Measurements from ENCODE around the gene SCNN1G. TPM values are rescaled to one million over a fixed set of nuclear protein-coding genes. Genes with fewer than 3 reads are reported as not detected.
A peak's percentile ranks its signal among the peaks of the same experiment; 100 is the strongest.

SCNN1G gene
- total RNA-seq, 4 donors from 2014 or later, result 2.8 to 87.8 (median 66.2) TPM

GRCh38 chr16:23146877-23147601, 35.5 kb upstream of the SCNN1G start:
- in situ Hi-C loops (cut with MboI; ENCODE audit: low pct_ligation_motif_present in 1 of 4, low pct_unique_long_range_greater_than_20kb in 1 of 4, low sequenced_read_pairs in 3 of 4), result no loop called here
- H3K4me3 ChIP-seq, result no peak overlapping the region
- 86 to 90% methylated on average over 10 to 17 of the region's 17 CpGs for WGBS, 2 donors (ENCODE audit: low coverage in 1 of 2)
- H3K4me1 ChIP-seq, result peaks cover 17 to 43% (median 24%) of the 10 kb centered on the region in 4 donors
- no peak overlapping the region for H3K27ac ChIP-seq
- no peaks in the 10 kb centered on the region for H3K9me3 ChIP-seq
- intact Hi-C loops (cut with DNase I; ENCODE audit: low total_unique reads), result no loop called here
- no peaks in the 10 kb centered on the region for H3K27me3 ChIP-seq
- DNase-seq, result no peak
- TF ChIP-seq POLR2AphosphoS5 (IDR thresholded peaks at IDR 0.05), result no peak
- no peaks in the 10 kb centered on the region for H3K36me3 ChIP-seq

- WGBS, 2 donors (ENCODE audit: low coverage in 1 of 2), result 85 to 90% methylated on average over 3 to 4 of the region's 4 CpGs
- H3K27ac ChIP-seq, result no peak overlapping the region
- intact Hi-C loops (cut with DNase I; ENCODE audit: low total_unique reads) (no loop called here), in situ Hi-C loops (cut with MboI; ENCODE audit: low pct_ligation_motif_present in 1 of 4, low pct_unique_long_range_greater_than_20kb in 1 of 4, low sequenced_read_pairs in 3 of 4) (no loop called here)
- H3K9me3 ChIP-seq, result no peaks in the 10 kb centered on the region
- H3K4me1 ChIP-seq, result peaks cover 13 to 38% (median 19%) of the 10 kb centered on the region in 4 donors
- H3K36me3 ChIP-seq, result no peaks in the 10 kb centered on the region
- TF ChIP-seq EP300 (IDR thresholded peaks at IDR 0.05; ENCODE audit: low read depth) (no peak), POLR2AphosphoS5 (IDR thresholded peaks at IDR 0.05) (no peak), POLR2A (IDR thresholded peaks at IDR 0.05) (no peak), CTCF (IDR thresholded peaks at IDR 0.05) (no peak)
- DNase-seq, result no peak
- no peaks in the 10 kb centered on the region for H3K27me3 ChIP-seq
- peak overlapping the region in 2 of 4 donors; percentile 78 to 79 for H3K4me3 ChIP-seq
Measured at GRCh38 chr16:23147666-23148065, 34.9 kb upstream of the SCNN1G start.

- in situ Hi-C loops (cut with MboI; ENCODE audit: low pct_ligation_motif_present in 1 of 4, low pct_unique_long_range_greater_than_20kb in 1 of 4, low sequenced_read_pairs in 3 of 4), result no loop called here
- 42 to 69% methylated on average over 4 to 7 of the region's 7 CpGs for WGBS, 2 donors (ENCODE audit: low coverage in 1 of 2)
- no peaks in the 10 kb centered on the region for H3K36me3 ChIP-seq
- intact Hi-C loops (cut with DNase I; ENCODE audit: low total_unique reads), result no loop called here
- no peaks in the 10 kb centered on the region for H3K9me3 ChIP-seq
- DNase-seq, result no peak
- TF ChIP-seq CTCF (IDR thresholded peaks at IDR 0.05) (no peak), POLR2AphosphoS5 (IDR thresholded peaks at IDR 0.05) (no peak), POLR2A (IDR thresholded peaks at IDR 0.05) (no peak)
- H3K27me3 ChIP-seq, result no peaks in the 10 kb centered on the region
- H3K27ac ChIP-seq, result peak overlapping the region; percentile 79 to 92 (median 90)
- peak overlapping the region; percentile 49 to 79 (median 72) for H3K4me3 ChIP-seq
- H3K4me1 ChIP-seq, result peaks cover 13 to 34% (median 19%) of the 10 kb centered on the region in 4 donors
Measured at GRCh38 chr16:23148166-23148512, 34.4 kb upstream of the SCNN1G start.

GRCh38 chr16:23148513-23149266, 33.9 kb upstream of the SCNN1G start:
- in situ Hi-C loops (cut with MboI; ENCODE audit: low pct_ligation_motif_present in 1 of 4, low pct_unique_long_range_greater_than_20kb in 1 of 4, low sequenced_read_pairs in 3 of 4) (no loop called here), intact Hi-C loops (cut with DNase I; ENCODE audit: low total_unique reads) (no loop called here)
- TF ChIP-seq POLR2AphosphoS5 (IDR thresholded peaks at IDR 0.05) (peak; percentile 19 to 74 (median 50)), EP300 (IDR thresholded peaks at IDR 0.05; ENCODE audit: low read depth) (no peak)
- Histone ChIP-seq H3K4me3 (peak overlapping the region; percentile 49 to 79 (median 72)), H3K27me3 (peaks cover under 1% of the 10 kb centered on the region), H3K4me1 (peaks cover 13 to 34% (median 19%) of the 10 kb centered on the region in 4 donors), H3K36me3 (no peaks in the 10 kb centered on the region), H3K27ac (peak overlapping the region; percentile 79 to 92 (median 90)), H3K9me3 (no peaks in the 10 kb centered on the region)
- WGBS, 2 donors (ENCODE audit: low coverage in 1 of 2), result 1% methylated on average over 75 of the region's 103 CpGs; no CpG with 5 or more reads in 1 of the 2 donors
- peak; percentile 83 for DNase-seq

- H3K4me1 ChIP-seq, result peaks cover 13 to 34% (median 19%) of the 10 kb centered on the region in 4 donors
- peak within 1 kb of the TSS; percentile 79 to 92 (median 90) for H3K27ac ChIP-seq
- peak; percentile 96 for DNase-seq
- WGBS, 2 donors (ENCODE audit: low coverage in 1 of 2), result 0 to 33% methylated on average over 1 to 40 of the region's 75 CpGs
- H3K36me3 ChIP-seq, result no peaks in the 10 kb centered on the region
- TF ChIP-seq POLR2A (IDR thresholded peaks at IDR 0.05) (no peak), EP300 (IDR thresholded peaks at IDR 0.05; ENCODE audit: low read depth) (no peak), CTCF (IDR thresholded peaks at IDR 0.05) (no peak), POLR2AphosphoS5 (IDR thresholded peaks at IDR 0.05) (peak in 2 of 3 donors; percentile 33 to 53)
- in situ Hi-C loops (cut with MboI; ENCODE audit: low pct_ligation_motif_present in 1 of 4, low pct_unique_long_range_greater_than_20kb in 1 of 4, low sequenced_read_pairs in 3 of 4) (no loop called here), intact Hi-C loops (cut with DNase I; ENCODE audit: low total_unique reads) (no loop called here)
- peak within 1 kb of the TSS; percentile 49 to 79 (median 72) for H3K4me3 ChIP-seq
- no peaks in the 10 kb centered on the region for H3K9me3 ChIP-seq
- H3K27me3 ChIP-seq, result peaks cover 8% of the 10 kb centered on the region
Measured at GRCh38 chr16:23149267-23149992, 33.1 kb upstream of the SCNN1G start, which contains the start of gene USP31. TSS of gene USP31 (minus strand) at chr16:23149452. CDS start at chr16:23149270, 182 bp downstream.

All from transverse colon (tissue), 4 donors.